Raji (cell line): Measurements from ENCODE around the gene CD8B2.
"Not testable (repeated sequence)": the region's sequence is repeated elsewhere in the genome, so short reads cannot be mapped to it uniquely, and the experiment has no call there.

Experiments used
- POLR2A ChIP-seq: IDR thresholded peaks from 2 replicates; pipeline ENCODE4 v1.6.1; 2011; ENCODE audit warnings: low read depth, low read length, control low read depth; ENCODE audit not compliant: insufficient read depth

Gene CD8B2

GRCh38 chr2:106486551-106487385 lies at the start of gene CD8B2:
TSS of gene CD8B2 (plus strand) at chr2:106487364. CDS start at chr2:106487427, 63 bp downstream.
- not testable (repeated sequence) for TF ChIP-seq POLR2A

GRCh38 chr2:106468107-106468506 lies 19.1 kb upstream of the CD8B2 start, which contains the start of gene RGPD3:
TSS of gene RGPD3 (minus strand) at chr2:106468413. CDS start at chr2:106468288, 125 bp downstream.
- not testable (repeated sequence) for TF ChIP-seq POLR2A

GRCh38 chr2:106516436-106516835 lies 29.3 kb downstream of the CD8B2 start:
- TF ChIP-seq POLR2A, result no peak

GRCh38 chr2:106516864-106517263 lies 29.7 kb downstream of the CD8B2 start:
- TF ChIP-seq POLR2A, result no peak

GRCh38 chr2:106517329-106517728 lies 30.2 kb downstream of the CD8B2 start:
- no peak for TF ChIP-seq POLR2A

GRCh38 chr2:106519767-106520166 lies 32.6 kb downstream of the CD8B2 start:
- TF ChIP-seq POLR2A, result no peak

- TF ChIP-seq POLR2A, result no peak
Observed at GRCh38 chr2:106521016-106521415, 33.9 kb downstream of the CD8B2 start.

- no peak for TF ChIP-seq POLR2A
Observed at GRCh38 chr2:106523976-106524665, 37.0 kb downstream of the CD8B2 start.

- TF ChIP-seq POLR2A, result no peak
Observed at GRCh38 chr2:106530866-106531265, 43.7 kb downstream of the CD8B2 start.

- no peak for TF ChIP-seq POLR2A
Observed at GRCh38 chr2:106531676-106532214, 44.6 kb downstream of the CD8B2 start.

GRCh38 chr2:106532236-106532635 lies 45.1 kb downstream of the CD8B2 start:
- no peak for TF ChIP-seq POLR2A

GRCh38 chr2:106534471-106534870 lies 47.3 kb downstream of the CD8B2 start:
- TF ChIP-seq POLR2A, result no peak

- no peak for TF ChIP-seq POLR2A
Observed at GRCh38 chr2:106536490-106536889, 49.3 kb downstream of the CD8B2 start.

- TF ChIP-seq POLR2A, result no peak
Observed at GRCh38 chr2:106537047-106537446, 49.9 kb downstream of the CD8B2 start.

- TF ChIP-seq POLR2A, result no peak
Observed at GRCh38 chr2:106537791-106538191, 50.6 kb downstream of the CD8B2 start.

GRCh38 chr2:106540886-106541285 lies 53.7 kb downstream of the CD8B2 start:
- no peak for TF ChIP-seq POLR2A

GRCh38 chr2:106541333-106541732 lies 54.2 kb downstream of the CD8B2 start:
- no peak for TF ChIP-seq POLR2A
